Measurements from ENCODE around the gene PDZRN3. TPM values are rescaled to one million over a fixed set of nuclear protein-coding genes. Genes with fewer than 3 reads are reported as not detected.

Gene PDZRN3
- total RNA-seq, 1 donor from 2014 or later, result 28.7 TPM

DNA sequence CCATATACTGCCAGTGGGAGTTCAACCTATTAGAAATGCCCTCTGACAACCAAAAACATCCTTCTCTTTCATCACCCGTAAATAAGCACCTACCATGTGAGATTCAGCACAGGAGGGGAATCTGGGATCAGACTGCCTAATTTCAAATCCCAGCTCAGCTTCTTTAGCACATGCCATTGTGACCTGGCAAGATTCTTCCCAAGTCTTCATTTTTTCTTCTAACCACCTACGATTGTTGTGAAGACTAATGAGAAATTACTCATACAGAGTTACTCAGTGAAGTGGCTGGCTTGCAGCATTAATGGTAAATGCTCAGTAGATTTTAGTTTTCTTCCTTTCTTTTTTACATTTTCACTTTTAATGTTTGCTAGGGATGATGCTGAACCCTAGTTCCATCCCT, 176.7 kb downstream of the PDZRN3 start:
- peaks cover 19% of the 10 kb centered on the region for H3K4me1 Mint-ChIP-seq (ENCODE audit: low read depth)

GRCh38 chr3:73447111-73447510, 177.6 kb downstream of the PDZRN3 start:
- H3K4me3 Mint-ChIP-seq (ENCODE audit: low read depth), result no peak overlapping the region
- H3K9me3 Mint-ChIP-seq (ENCODE audit: low read depth), result no peaks in the 10 kb centered on the region
- H3K27ac Mint-ChIP-seq, result no peak overlapping the region
- peaks cover 17% of the 10 kb centered on the region for H3K4me1 Mint-ChIP-seq (ENCODE audit: low read depth)
- H3K36me3 Mint-ChIP-seq (ENCODE audit: insufficient read depth), result no peaks in the 10 kb centered on the region
- H3K27me3 Mint-ChIP-seq, result no peaks in the 10 kb centered on the region
- TF ChIP-seq, protein P1, sequence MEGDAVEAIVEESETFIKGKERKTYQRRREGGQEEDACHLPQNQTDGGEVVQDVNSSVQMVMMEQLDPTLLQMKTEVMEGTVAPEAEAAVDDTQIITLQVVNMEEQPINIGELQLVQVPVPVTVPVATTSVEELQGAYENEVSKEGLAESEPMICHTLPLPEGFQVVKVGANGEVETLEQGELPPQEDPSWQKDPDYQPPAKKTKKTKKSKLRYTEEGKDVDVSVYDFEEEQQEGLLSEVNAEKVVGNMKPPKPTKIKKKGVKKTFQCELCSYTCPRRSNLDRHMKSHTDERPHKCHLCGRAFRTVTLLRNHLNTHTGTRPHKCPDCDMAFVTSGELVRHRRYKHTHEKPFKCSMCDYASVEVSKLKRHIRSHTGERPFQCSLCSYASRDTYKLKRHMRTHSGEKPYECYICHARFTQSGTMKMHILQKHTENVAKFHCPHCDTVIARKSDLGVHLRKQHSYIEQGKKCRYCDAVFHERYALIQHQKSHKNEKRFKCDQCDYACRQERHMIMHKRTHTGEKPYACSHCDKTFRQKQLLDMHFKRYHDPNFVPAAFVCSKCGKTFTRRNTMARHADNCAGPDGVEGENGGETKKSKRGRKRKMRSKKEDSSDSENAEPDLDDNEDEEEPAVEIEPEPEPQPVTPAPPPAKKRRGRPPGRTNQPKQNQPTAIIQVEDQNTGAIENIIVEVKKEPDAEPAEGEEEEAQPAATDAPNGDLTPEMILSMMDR (IDR thresholded peaks at IDR 0.05; ENCODE audit: unreplicated experiment), result no peak
- no peak for DNase-seq (ENCODE audit: low spot score, unreplicated experiment)

More for the DNA sequence above, 176.7 kb downstream of the PDZRN3 start:
- Mint-ChIP-seq H3K4me3 (ENCODE audit: low read depth) (no peak overlapping the region), H3K27me3 (no peaks in the 10 kb centered on the region), H3K27ac (no peak overlapping the region), H3K9me3 (ENCODE audit: low read depth) (no peaks in the 10 kb centered on the region), H3K36me3 (ENCODE audit: insufficient read depth) (no peaks in the 10 kb centered on the region)
- TF ChIP-seq, protein P1 (IDR thresholded peaks at IDR 0.05; ENCODE audit: unreplicated experiment), result no peak
- no peak for DNase-seq (ENCODE audit: low spot score, unreplicated experiment)

- DNase-seq (ENCODE audit: low spot score, unreplicated experiment), result no peak
- TF ChIP-seq, protein P1 (IDR thresholded peaks at IDR 0.05; ENCODE audit: unreplicated experiment), result no peak
- H3K27me3 Mint-ChIP-seq, result no peaks in the 10 kb centered on the region
- peaks cover 14% of the 10 kb centered on the region for H3K4me1 Mint-ChIP-seq (ENCODE audit: low read depth)
- no peaks in the 10 kb centered on the region for H3K9me3 Mint-ChIP-seq (ENCODE audit: low read depth)
- H3K36me3 Mint-ChIP-seq (ENCODE audit: insufficient read depth), result no peaks in the 10 kb centered on the region
- no peak overlapping the region for H3K4me3 Mint-ChIP-seq (ENCODE audit: low read depth)
- H3K27ac Mint-ChIP-seq, result no peak overlapping the region
These were observed 178.2 kb downstream of the PDZRN3 start for GRCh38 chr3:73446467-73447110.

- H3K4me3 Mint-ChIP-seq (ENCODE audit: low read depth), result no peak overlapping the region
- DNase-seq (ENCODE audit: low spot score, unreplicated experiment), result no peak
- no peaks in the 10 kb centered on the region for H3K27me3 Mint-ChIP-seq
- TF ChIP-seq, protein P1 (IDR thresholded peaks at IDR 0.05; ENCODE audit: unreplicated experiment), result no peak
- peaks cover 3% of the 10 kb centered on the region for H3K36me3 Mint-ChIP-seq (ENCODE audit: insufficient read depth)
- no peaks in the 10 kb centered on the region for H3K9me3 Mint-ChIP-seq (ENCODE audit: low read depth)
- no peak overlapping the region for H3K27ac Mint-ChIP-seq
- H3K4me1 Mint-ChIP-seq (ENCODE audit: low read depth), result no peaks in the 10 kb centered on the region
These were observed 181.9 kb downstream of the PDZRN3 start for GRCh38 chr3:73442886-73443285.

DNA sequence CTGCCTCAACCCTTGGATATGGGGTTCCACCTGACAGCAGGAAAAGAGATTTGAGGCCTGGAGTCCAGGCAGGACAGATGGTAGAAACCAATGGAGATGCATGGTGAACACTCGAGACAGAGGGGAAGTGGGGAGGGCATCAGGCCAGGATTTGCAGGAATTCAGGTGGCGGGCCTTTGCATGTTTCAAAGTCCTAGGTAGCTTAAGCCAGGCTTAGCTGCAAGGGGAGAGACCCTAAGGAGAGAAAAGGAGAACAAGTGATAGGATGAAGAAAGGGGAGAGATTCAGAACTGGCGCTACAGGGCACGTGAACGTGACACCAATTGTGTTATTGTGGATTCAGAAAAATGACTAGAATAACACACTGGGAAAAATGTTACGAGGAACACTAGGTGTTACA, 182.6 kb downstream of the PDZRN3 start:
- Mint-ChIP-seq H3K36me3 (ENCODE audit: insufficient read depth) (peaks cover 3% of the 10 kb centered on the region), H3K9me3 (ENCODE audit: low read depth) (no peaks in the 10 kb centered on the region), H3K27me3 (no peaks in the 10 kb centered on the region), H3K4me3 (ENCODE audit: low read depth) (no peak overlapping the region), H3K27ac (no peak overlapping the region), H3K4me1 (ENCODE audit: low read depth) (no peaks in the 10 kb centered on the region)
- no peak for DNase-seq (ENCODE audit: low spot score, unreplicated experiment)
- TF ChIP-seq, protein P1 (IDR thresholded peaks at IDR 0.05; ENCODE audit: unreplicated experiment), result no peak

Data from progenitor cell of endocrine pancreas (in vitro differentiated cells).